ENCODE measurements around the gene VTI1A. TPM values are rescaled to one million over a fixed set of nuclear protein-coding genes. Genes with fewer than 3 reads are reported as not detected.

Gene VTI1A
- total and polyA plus RNA-seq, 9 of the 15 experiments (the other 6 are each of a cell fraction or from before 2014, with no cell fraction given) = 9.3 to 21.4 (median 16.0) TPM

GRCh38 chr10:112751651-112752050, 304.6 kb downstream of the VTI1A start:
- WGBS (ENCODE audit: insufficient coverage, low coverage, missing lambda C conversion rate) = 86% methylated on average over 3 of the region's 3 CpGs
- POLR2A ChIA-PET = no interaction called here
- Histone ChIP-seq H2AFZ (ENCODE audit: low read depth, low read length) (no peak overlapping the region), H3K4me1 (replicated peaks in 1 of 2; ENCODE audit: control insufficient read depth in 2 of 2, insufficient read depth in 2 of 2, low read length in 2 of 2) (peaks cover 0 to 3% of the 10 kb centered on the region in 2 experiments; a peak in 3 of 5 replicates), H3K9me3 (replicated peaks; ENCODE audit: control insufficient read depth, insufficient read depth, low read depth, low read length) (no peaks in the 10 kb centered on the region), H3K79me2 (ENCODE audit: control insufficient read depth, insufficient read depth, low read length) (no peaks in the 10 kb centered on the region), H3K9ac (ENCODE audit: insufficient read depth in 1 of 2, low read depth in 2 of 2, low read length in 2 of 2) (no peak overlapping the region), H4K20me1 (replicated peaks; ENCODE audit: control insufficient read depth, insufficient read depth, low read length) (no peaks in the 10 kb centered on the region), H3K4me2 (ENCODE audit: insufficient read depth, low read length) (no peak overlapping the region), H3K27me3 (ENCODE audit: control insufficient read depth in 2 of 2, insufficient read depth in 2 of 2, low read length in 2 of 2) (no peaks in the 10 kb centered on the region), H3K27ac (ENCODE audit: extremely low read depth, low read depth, low read length) (no peak overlapping the region), H3K36me3 (ENCODE audit: control insufficient read depth, insufficient read depth, low read length) (no peaks in the 10 kb centered on the region), H3K4me3 (no peak overlapping the region), H3K9me1 (ENCODE audit: control insufficient read depth, insufficient read depth, low read length) (no peaks in the 10 kb centered on the region)
- FAIRE-seq = no peak
- no peak for DNase-seq (ENCODE audit: extremely low read depth in 1 of 4, low spot score in 3 of 4)
- in situ Hi-C loops (cut with MboI) (no loop called here), intact Hi-C loops (cut with micrococcal nuclease) (no loop called here)
- no peak for TF ChIP-seq HDAC3 (IDR thresholded peaks at IDR 0.05; ENCODE audit: borderline replicate concordance, partially characterized antibody)
- TF ChIP-seq CREB5 (CRISPR knock-in tag; IDR thresholded peaks at IDR 0.05) = no peak
- TF ChIP-seq GTF3C2 (IDR thresholded peaks at IDR 0.05; ENCODE audit: borderline replicate concordance, extremely low read depth, insufficient read length) = no peak
- TF ChIP-seq PRPF4 (IDR thresholded peaks at IDR 0.05; ENCODE audit: insufficient read depth, low read depth, low read length, poor library complexity, severe bottlenecking) = no peak
- CTCF ChIA-PET (ENCODE audit: low intra/inter-chr PET ratio) = no interaction called here
- no TSS peak for BruUV-seq (replicated peaks)
- ATAC-seq = no peak

All from K562 (cell line).